SK-N-SH (cell line): Measurements from ENCODE around the gene ZNF174.

Experiments
- CTCF ChIP-seq: fragments of 200-600 bp; sonication (generic); IDR thresholded peaks from 2 replicates; pipeline ENCODE4 v1.6.1; 2017; ENCODE audit warnings: antibody characterized with exemption, mild to moderate bottlenecking, moderate library complexity
- EP300 ChIP-seq, 2 experiments: IDR thresholded peaks; 2 replicates each; pipeline versions ENCODE4 v1.4.0 to v1.6.1; 2012; ENCODE audit warnings: borderline replicate concordance in 1 of 2, low read depth in 1 of 2, low read length in 1 of 2
- EZH2phosphoT487 ChIP-seq: fragments of 200-600 bp; sonication (generic); IDR thresholded peaks from 2 replicates; pipeline ENCODE4 v1.6.1; 2017; ENCODE audit warnings: low read depth, mixed run types, mild to moderate bottlenecking, antibody characterized with exemption, moderate library complexity, borderline replicate concordance
- FOXM1 ChIP-seq: IDR thresholded peaks from 2 replicates; pipeline ENCODE4 v1.4.0; 2012; ENCODE audit warnings: low read depth, mild to moderate bottlenecking
- JUND ChIP-seq: IDR thresholded peaks from 2 replicates; pipeline ENCODE4 v1.4.0; 2012
- MAX ChIP-seq: IDR thresholded peaks from 2 replicates; pipeline ENCODE4 v1.4.0; 2012; ENCODE audit warnings: low read depth
- MEF2A ChIP-seq: IDR thresholded peaks from 2 replicates; pipeline ENCODE4 v1.4.0; 2012; ENCODE audit warnings: low read depth, borderline replicate concordance
- NFIC ChIP-seq: IDR thresholded peaks from 2 replicates; pipeline ENCODE4 v1.4.0; 2012; ENCODE audit warnings: borderline replicate concordance
- POLR2AphosphoS5 ChIP-seq: IDR thresholded peaks from 2 replicates; pipeline ENCODE4 v1.6.1; 2012; ENCODE audit warnings: low read depth, low read length
- RFX5 ChIP-seq: IDR thresholded peaks from 2 replicates; pipeline ENCODE4 v1.6.1; 2012; ENCODE audit warnings: mild to moderate bottlenecking, improper control_type of control experiment, low read length
- TAF1 ChIP-seq: IDR thresholded peaks from 2 replicates; pipeline ENCODE4 v1.6.1; 2012; ENCODE audit warnings: low read depth, mild to moderate bottlenecking, low read length, moderate library complexity, borderline replicate concordance
- USF2 ChIP-seq: fragments of 150-350 bp; IDR thresholded peaks from 2 replicates; pipeline ENCODE4 v1.6.1; 2017; ENCODE audit warnings: antibody characterized with exemption, low read length, low read depth, borderline replicate concordance
- YY1 ChIP-seq: IDR thresholded peaks from 2 replicates; pipeline ENCODE4 v1.4.0; 2012; ENCODE audit warnings: low read depth, mild to moderate bottlenecking
- ZBTB33 ChIP-seq: IDR thresholded peaks from 2 replicates; pipeline ENCODE4 v1.4.0; 2012; ENCODE audit warnings: low read depth, borderline replicate concordance

- TF ChIP-seq POLR2AphosphoS5, result no peak
- no peak for TF ChIP-seq CTCF
- TF ChIP-seq TAF1, result no peak
- no peak for TF ChIP-seq JUND
- TF ChIP-seq MEF2A, result no peak
- no peak for TF ChIP-seq MAX
- no peak for TF ChIP-seq YY1
- no peak for TF ChIP-seq EP300 (IDR thresholded peaks at IDR 0.05; ENCODE audit: borderline replicate concordance in 1 of 2, low read depth in 1 of 2, low read length in 1 of 2)
- no peak for TF ChIP-seq EZH2phosphoT487
- no peak for TF ChIP-seq NFIC
- TF ChIP-seq FOXM1, result no peak
- no peak for TF ChIP-seq USF2
- TF ChIP-seq ZBTB33, result no peak
- TF ChIP-seq RFX5, result no peak
These were observed 38.1 kb upstream of the ZNF174 start for GRCh38 chr16:3362931-3363330.
